Left colon (tissue), 2 donors: ENCODE measurements around the gene PLXNA4. TPM values are rescaled to one million over a fixed set of nuclear protein-coding genes. Genes with fewer than 3 reads are reported as not detected.
"Not testable (repeated sequence)": the region's sequence is repeated elsewhere in the genome, so short reads cannot be mapped to it uniquely, and the experiment has no call there.

ENCODE experiments used
- ATAC-seq: fragments of 200-7000 bp; cut with Tn5 transposase; one replicate; pipeline ENCODE4 v1.9.1; 2020; ENCODE audit warnings: mild to moderate bottlenecking, moderate library complexity
- DNase-seq, 2 donors: peaks; one replicate each; pipeline ENCODE4 v3.0.0-alpha.2; 2020
- intact Hi-C, 2 donors: fragments of 100-400 bp; cut with DNase I in 1 of 2; cut with micrococcal nuclease in 1 of 2; formaldehyde crosslinking; loops; one replicate each; pipeline versions ENCODE4 v1.11.2 to v1.14.0; 2022; cut with DNase I, micrococcal nuclease
- total RNA-seq, 2 donors: library from RNA; stranded (reverse); fragmentation: NEBNext Ultra II Directional; extraction: Animal tissue kit (Norgen Biotek cat#: 25700); gene quantifications; one replicate each; pipeline ENCODE4 v1.2.1, GENCODE V29; 2021
- donor health status: DM: no; HTN: no; CAD: no.
- donor health status: DM: yes; HTN: yes; CAD: no.

Gene PLXNA4
- total RNA-seq, 2 donors from 2014 or later: 1.1 to 1.3 TPM

DNA sequence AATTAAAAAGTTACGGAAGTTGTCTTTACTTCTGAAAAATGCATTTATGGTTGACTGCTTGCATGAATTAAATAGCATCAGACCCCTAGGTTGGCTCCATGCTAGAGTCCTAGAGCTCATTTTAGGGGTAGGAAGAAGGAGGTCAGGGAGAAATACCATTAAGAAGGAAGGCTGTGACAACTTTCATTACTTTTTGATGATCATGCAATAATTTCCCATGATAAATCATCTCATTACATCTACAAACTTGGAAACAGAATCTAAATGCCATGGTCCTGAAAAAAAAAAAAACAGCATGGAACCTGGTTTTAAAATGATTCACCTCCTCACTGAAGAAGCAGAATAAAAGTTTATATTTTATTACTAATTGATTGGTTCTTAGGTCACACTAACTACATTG lies 20.3 kb upstream of the PLXNA4 start:
- ATAC-seq: no peak
- no peak for DNase-seq
- intact Hi-C loops: no loop called here

DNA sequence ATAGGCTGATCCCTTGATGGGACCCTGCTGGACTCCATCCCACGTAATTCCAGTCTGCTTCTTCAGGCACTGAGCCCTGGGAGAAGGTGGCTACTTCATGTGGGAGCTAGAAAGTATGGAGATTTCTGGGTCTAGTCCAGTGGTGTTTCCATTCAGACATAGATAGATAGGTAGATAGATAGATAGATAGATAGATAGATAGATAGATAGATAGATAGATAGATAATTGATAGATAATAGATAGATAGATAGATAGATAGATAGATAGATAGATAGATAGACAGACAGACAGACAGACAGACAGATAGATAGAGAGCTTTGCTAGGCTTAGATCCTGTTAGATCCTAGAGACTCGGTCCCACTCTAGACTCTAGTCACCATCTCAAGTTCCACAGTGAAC lies 18.5 kb upstream of the PLXNA4 start:
- DNase-seq, intact Hi-C loops, ATAC-seq: not testable (repeated sequence)

DNA sequence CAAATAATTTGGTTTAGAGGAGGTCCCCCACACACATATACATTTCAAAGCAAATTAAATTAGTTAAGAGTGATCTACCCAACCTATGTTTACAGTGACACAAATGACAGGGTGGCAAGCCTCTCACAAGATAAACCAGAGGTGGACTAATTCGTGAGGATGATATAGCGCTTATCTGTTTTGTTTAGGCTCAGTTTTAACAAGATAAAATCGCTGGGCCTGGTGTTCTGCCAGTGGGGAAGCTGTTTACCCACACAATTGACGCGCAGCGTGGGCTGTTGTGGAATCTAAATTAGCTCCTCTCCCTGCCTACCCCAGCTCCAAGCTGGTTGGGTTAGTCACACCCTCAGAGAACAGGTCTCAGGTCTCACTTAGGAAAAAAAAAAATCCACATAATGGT lies 16.7 kb upstream of the PLXNA4 start:
- no peak for DNase-seq
- no peak for ATAC-seq
- intact Hi-C loops: no loop called here

DNA sequence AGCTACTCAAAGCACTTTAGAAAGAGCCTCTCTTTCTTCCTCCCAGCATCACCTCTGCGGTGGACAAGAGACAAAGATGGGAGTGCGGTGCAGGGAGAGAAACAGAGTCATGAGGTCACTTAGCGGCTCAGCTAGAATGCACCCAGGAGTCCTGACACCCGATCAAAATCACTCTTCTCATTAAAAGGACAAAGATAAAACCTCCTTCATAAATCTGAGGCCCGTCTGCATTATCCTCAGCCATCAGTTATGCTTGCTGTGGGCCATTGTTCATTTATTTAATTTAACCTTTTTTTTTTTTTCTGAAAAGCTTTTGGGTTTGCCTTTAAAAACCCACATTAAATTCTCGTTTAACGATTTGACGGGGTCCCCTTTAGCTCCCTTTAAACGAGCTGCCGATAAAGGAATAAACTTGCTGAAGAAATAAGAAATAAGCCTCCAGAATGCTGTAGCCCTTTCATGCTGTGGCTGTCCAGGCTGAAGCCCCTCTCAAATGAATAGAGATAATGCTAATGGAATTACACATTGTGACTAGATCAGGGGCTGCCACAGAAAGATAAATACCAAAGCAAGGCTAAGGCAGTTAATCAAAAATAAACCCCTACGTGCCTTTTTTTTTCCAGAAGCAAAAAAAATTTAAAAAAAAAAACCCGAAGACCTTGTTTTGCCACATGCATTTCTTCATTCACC lies 16.1 kb upstream of the PLXNA4 start:
- intact Hi-C loops: no loop called here
- ATAC-seq (no peak), DNase-seq (no peak)

DNA sequence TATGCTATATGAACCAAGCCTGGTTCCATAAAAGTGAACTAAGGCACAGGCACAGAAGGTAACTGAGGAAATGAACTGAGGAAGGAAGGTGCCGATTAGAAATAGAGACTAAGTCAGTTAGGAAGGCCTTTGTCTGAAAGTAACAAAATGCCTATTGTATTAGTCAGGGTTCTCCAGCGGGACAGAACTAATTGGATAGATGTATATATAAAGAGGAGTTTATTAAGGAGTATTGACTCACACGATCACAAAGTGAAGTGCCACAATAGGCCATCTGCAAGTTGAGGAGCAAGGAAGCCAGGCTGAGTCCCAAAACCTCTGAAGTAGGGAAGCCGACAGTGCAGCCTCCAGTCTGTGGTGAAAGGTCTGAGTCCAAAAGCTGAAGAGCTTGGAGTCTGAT lies 13.9 kb upstream of the PLXNA4 start:
- no peak for ATAC-seq
- intact Hi-C loops: no loop called here
- no peak for DNase-seq

DNA sequence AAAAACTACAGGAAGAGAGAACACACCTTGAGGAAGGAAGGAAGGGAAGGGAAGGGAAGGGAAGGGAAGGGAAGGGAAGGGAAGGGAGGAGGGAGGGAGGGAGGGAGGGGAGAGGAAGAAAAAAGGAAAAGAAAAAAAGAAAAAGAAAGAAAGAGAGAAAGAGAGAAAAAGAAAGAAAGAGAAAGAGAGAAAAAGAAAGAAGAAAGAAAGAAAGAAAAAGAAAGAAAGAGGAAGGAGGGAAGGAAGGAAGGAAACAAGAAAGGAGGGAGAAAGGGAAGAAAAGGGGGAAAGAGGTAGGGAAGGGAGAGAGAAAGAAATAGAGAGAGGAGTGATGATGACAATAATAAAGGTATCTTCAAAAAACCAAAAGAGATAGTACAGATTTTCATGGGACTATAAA lies 12.3 kb upstream of the PLXNA4 start:
- no peak for DNase-seq
- ATAC-seq: no peak
- intact Hi-C loops: loop anchor here in 1 of 2 donors (10.0 kb wide), 1 partner anchor 644 kb away; no protein-coding TSS in a partner anchor

DNA sequence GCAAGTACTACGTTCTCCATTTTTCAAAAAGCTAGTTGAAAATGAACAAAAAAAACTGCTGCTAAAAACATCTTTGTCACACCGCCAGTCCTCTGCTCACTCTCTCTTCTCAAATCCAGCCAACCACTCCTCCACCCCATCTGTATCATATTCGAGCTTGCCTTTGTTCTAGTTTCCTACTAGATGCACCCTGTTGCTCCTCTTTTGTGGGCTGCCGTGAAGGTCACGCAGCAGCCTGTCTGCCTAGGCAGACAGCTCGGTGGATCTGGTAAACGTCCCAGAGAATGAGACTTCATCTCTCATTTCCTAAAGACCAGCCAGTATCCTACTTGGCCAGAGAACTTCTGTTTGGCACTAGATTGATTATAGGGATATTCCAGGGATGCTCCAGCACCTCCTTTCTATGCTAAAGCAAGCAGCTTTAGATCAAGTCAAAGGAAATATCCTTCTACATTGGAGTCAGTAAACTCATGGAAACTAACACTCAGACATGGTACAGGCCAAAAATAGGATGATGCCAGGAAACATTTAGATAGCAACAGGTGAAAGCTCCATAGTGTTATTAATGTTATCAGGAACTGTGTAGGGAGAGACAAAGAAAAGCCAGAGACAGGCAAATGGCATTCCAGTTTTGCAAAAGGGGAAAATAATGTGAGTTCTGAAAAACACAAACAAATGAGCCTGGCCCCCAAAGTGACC lies 8.7 kb upstream of the PLXNA4 start:
- ATAC-seq (no peak), DNase-seq (no peak)
- intact Hi-C loops: loop anchor here in 1 of 2 donors (10.0 kb wide), 1 partner anchor 640 kb away; no protein-coding TSS in a partner anchor

DNA sequence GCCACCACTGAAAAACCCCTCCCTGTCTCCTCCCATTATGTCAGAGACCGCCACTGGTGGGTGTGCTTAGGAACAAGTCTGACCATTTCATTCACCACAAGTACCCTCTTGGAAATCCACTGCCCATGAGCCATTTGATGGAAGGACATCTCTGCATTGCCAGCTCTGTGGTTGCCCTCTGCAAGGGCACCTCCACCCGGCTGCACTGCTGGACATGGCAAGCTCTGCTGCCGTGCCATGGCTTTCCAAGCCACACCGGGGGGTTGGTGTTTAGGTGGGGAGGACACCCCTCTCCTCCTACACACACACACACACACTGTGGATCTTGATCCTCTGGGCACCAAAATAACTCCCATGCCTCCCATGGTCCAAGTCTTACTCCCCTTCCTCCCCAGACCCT lies 5.2 kb upstream of the PLXNA4 start:
- intact Hi-C loops: loop anchor here in 1 of 2 donors (2.0 to 10.0 kb wide), 2 partner anchors 263 to 637 kb away; no protein-coding TSS in a partner anchor
- ATAC-seq (no peak), DNase-seq (no peak)

DNA sequence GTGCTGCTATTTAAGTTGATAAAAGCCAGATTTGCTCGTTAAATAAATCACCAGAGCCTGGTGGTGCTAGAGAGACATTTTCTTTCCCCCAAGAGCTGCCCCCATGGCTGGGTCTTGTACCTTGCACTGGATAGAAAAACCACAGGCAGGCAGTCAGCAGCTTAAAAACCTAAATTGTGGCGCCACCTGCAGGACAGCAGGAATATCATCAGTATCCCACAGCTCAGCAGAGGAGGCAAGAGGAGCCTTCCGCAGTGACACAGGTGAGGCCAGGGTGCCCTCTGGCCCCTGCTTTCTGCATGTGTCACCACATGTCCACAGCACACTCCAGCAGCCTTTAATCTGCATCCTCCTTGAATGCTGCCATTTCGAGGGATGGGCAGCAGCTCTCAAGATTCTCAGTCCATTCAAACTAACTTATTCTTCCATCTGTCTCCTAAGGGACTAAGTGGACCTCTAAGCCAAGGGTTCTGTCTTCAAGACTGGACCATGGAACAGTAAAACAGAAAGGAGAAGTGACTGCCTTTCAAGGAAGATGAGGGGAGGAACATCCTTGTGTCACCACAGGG lies 4.5 kb upstream of the PLXNA4 start:
- intact Hi-C loops: loop anchor here in 1 of 2 donors (2.0 to 10.0 kb wide), 2 partner anchors 262 to 636 kb away; no protein-coding TSS in a partner anchor
- DNase-seq: peak; percentile 56 to 68
- ATAC-seq: peak; percentile 90

DNA sequence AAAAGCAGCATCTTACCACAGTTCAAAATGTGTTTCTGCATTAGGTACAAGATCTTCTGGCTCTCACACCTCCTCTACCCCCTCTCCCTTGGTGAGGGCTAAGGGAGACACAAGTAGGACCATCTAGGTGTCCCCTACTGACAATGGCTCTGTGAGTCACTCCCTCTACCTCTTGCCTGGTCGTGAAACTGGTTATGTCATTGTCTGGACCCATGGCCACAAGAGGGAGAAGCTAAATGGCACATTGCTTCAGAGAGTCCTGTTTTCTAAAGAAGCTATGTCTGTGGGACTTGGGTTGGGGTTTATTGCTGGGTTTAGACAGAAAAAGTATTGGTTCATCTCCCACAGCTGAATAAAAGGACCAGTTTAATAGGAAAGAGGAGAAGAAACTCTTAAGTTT lies 4.0 kb upstream of the PLXNA4 start:
- DNase-seq: no peak
- peak; percentile 42 for ATAC-seq
- intact Hi-C loops: loop anchor here in 1 of 2 donors (2.0 to 10.0 kb wide), 2 partner anchors 261 to 635 kb away; no protein-coding TSS in a partner anchor

DNA sequence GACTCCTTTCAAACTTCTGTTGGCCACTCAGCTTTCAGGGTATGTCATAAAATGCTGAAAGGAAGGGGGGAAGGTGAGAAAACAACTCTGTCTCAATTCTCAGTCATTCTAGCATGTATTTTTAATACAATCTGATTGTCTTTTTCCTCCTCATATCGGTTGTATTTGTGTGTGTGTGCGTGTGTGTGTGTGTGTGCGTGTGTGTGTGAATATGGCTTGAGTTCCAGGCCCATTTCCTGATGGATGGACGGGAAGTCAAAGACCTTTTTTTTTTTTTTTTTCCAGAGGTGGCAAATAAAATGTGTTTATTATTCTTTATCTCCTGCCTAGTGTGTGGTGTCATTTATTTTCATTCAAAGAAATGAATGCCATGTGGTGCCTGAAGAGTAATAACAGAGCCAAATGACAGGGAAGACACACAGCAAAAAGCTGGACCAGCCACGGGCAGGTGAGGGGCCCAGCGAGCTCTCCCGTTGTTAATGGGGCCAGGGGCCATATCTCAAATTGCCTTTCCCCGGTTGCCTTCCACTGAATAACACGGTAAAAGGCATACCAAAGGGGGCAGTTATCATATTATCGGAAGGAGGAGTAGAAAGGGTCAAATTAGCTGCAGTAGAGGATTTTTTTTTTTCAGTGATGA lies 3.1 kb upstream of the PLXNA4 start:
- intact Hi-C loops: no loop called here
- DNase-seq (no peak), ATAC-seq (no peak)

DNA sequence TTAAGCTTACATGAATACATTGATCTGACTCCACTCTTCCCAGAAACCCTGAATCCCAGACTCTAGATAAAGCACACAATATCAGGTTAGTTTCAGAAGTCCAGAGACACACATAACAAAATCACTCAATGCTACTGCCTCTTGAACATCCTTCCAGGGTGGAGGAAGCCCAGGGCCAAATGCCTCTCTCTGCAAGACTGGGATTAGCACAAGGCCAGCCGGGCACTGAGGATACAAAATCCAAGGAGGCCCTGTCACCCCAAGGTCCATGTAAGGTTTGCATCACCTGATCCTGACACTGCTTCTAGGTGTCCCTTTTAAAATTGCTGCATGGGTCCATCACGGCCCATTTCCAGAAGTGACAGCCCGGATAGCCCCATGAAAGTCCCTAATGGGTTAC lies 2.6 kb upstream of the PLXNA4 start:
- DNase-seq (no peak), ATAC-seq (no peak)
- intact Hi-C loops: no loop called here

DNA sequence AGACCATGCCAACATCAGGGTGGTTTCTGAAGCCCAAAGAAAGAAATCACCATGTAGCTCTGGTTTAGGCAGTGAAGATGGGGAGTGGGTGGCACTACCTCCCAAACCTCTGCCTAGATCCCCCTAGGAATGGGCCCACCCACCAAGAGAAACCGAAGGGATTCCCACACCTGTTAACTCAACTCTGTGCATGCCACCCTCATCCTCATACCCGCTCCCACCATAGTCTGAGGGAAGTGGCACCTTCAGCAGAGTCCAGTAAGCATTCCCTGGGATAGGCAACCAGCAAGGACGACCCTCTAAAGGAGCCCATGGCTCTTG lies 1.7 kb upstream of the PLXNA4 start:
- ATAC-seq: no peak
- no peak for DNase-seq
- intact Hi-C loops: no loop called here

DNA sequence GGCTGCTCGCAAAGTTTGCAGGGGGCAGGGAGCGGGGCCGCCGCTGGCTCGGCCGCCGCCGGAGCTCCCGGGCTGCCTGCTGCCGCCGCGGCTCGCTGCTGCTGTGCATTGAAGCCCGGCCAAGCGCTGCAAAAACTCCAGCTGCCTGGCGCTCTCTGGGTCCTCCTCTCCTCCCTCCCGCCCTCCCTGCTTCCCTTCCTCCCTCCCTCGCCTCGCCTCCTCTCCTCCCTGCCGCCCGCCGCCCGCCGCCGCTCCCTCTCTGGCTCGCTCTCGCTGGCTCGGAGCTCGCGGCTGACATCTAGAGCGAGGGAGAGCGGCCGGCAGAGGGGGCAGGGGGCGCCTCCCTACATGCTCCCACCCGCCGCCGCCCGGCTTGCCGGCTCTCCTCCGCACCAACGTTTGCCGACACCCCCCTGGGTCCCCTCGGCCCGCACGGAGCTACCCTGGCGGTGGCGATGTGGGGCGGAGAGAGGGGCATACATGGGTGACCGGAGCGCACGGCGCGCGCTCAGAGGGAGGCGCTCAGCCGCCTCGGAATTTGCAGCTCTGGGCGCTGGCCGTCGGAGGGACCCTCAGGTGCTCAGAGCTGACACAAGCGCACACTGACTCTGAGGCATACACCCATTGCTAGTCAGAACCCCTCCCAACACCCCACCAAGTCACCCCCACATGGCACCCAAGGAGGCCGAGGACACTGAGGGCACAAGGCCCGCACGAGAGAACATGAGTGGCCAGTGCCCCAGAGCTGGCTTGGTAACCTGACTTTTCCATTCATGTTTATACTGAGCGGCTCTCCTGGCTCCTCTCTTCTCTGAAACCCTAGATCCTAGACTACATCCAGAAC lies 1.2 kb upstream of the PLXNA4 start:
- intact Hi-C loops: no loop called here
- ATAC-seq: peak; percentile 59
- peak; percentile 40 to 50 for DNase-seq

DNA sequence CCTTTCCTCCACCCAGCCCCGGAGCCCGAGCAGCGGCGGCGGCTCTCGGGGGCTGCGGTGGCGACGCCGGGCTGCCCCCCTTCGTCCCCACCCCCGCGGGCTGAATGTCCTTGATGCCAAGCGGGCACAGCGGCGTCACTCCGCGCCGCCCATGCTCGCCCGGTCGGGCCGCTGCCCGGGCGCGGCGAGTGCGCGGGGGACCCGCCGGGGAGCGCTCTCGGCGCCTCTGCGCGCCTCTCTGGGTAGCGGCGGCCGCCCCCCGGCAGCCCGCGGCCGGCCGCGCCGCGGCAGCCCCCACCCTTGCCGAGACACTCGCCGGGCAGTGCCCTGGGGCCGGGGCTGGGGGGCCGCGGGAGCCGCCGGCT lies 433 bp upstream of the PLXNA4 start:
- intact Hi-C loops: no loop called here
- ATAC-seq: no peak
- DNase-seq: no peak

DNA sequence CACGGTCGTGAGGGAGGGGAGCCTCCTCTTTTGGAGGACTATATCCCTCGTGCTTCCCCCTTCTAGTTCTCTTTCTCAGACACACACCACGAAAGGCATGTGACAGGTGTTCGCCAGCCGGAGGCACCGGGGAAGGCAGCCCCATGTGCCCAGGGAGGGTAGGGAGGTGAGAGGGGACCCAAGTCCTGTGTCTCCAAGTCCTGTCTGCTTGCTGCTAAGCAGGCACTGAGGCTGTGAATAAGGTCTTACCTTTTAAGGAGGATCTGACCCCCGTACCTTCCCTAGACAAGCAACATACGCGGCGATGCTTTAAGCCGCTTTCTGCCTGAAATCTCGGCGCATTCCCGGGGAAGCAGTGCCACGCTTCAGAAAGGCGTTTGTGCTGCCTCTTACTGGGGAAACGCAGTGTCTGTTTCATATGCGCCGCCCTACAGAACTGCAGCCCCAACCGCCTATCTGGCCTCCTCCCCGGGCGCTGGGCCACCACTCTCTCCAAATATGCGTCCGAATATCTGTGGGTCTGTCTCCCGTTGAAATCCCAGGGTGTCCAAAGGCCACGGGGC lies 770 bp downstream of the PLXNA4 start:
- intact Hi-C loops: no loop called here
- DNase-seq (peak in 1 of 2 donors; percentile 26), ATAC-seq (peak; percentile 41)

DNA sequence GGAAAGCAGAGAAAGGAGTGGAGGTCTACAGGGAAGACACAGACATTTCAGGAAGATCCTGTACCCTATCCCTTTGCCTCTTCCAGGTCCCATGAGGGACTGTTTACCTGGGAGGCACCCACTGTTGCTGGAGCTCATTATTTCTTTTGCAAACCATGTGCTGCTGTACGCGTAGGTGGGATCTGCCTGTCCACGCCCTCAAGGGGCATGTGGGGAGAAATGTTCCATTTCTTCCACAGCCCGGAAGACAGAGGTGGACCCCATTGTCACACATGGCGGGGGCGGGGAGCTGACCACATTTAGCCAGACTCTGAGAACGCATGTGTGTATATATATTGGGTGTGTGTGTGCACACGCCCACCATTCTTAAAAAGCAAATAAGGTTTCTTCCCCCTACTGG lies 2.0 kb downstream of the PLXNA4 start:
- DNase-seq: no peak
- intact Hi-C loops: no loop called here
- no peak for ATAC-seq

DNA sequence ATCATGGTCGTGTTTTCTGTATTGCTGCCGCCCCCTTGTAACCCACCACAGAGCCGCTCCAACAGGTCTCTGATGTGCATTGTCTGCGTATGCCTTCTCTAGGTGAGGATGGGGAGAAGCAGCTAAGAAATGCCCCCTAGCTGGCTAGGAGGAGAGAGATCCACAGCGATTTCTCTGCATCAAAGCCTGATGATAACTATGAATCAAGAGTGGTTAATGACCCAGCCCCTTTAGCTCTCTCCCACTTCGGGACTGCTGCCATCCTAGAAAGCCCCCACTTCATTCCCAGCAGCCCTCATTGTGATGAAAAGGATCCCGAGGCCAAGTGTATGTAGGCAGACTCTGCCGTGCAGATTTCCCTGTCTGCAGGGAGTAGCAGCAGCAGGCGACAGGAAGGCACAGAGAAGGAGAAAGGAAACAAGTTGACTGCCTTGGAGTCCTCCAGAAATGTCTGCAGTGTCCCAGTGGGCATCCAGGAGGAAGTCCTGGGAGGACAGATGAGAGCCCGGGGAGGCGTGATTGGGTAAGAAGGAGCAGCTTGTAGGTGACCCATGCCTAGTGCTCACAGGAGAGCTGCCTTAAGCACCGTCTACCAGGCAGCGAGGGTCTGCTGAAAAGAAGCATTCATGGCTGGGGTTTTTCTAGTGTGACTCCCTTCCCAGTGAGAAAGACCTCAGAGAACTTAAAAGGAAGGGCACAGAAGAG lies 2.9 kb downstream of the PLXNA4 start:
- intact Hi-C loops: no loop called here
- DNase-seq (no peak), ATAC-seq (no peak)
